HG03095 (cell line): ENCODE measurements around the gene SLC33A1.

Experiments used
- ATAC-seq: cut with Tn5 transposase; IDR thresholded peaks from one replicate; pipeline ENCODE4 v1.9.1; 2021; ENCODE audit warnings: moderate library complexity; ENCODE audit not compliant: unreplicated experiment

The SLC33A1 gene

GRCh38 chr3:155792532-155792931, 61.7 kb downstream of the SLC33A1 start:
- ATAC-seq: no peak

GRCh38 chr3:155791190-155791589, 63.0 kb downstream of the SLC33A1 start:
- no peak for ATAC-seq

- ATAC-seq: no peak
These were observed 63.8 kb downstream of the SLC33A1 start for GRCh38 chr3:155790272-155790925.

- no peak for ATAC-seq
These were observed 68.4 kb downstream of the SLC33A1 start for GRCh38 chr3:155785662-155786295.

GRCh38 chr3:155782390-155782953, 71.8 kb downstream of the SLC33A1 start:
- ATAC-seq: no peak

GRCh38 chr3:155780291-155780690, 73.9 kb downstream of the SLC33A1 start:
- no peak for ATAC-seq

- no peak for ATAC-seq
These were observed 75.8 kb downstream of the SLC33A1 start for GRCh38 chr3:155778462-155778861.

- no peak for ATAC-seq
These were observed 81.4 kb downstream of the SLC33A1 start for GRCh38 chr3:155772801-155773200.

- ATAC-seq: no peak
These were observed 83.1 kb downstream of the SLC33A1 start for GRCh38 chr3:155771126-155771525.
